Right cardiac atrium (tissue), 5 donors: ENCODE data around the gene SFXN5. TPM values are rescaled to one million over a fixed set of nuclear protein-coding genes. Genes with fewer than 3 reads are reported as not detected.

Experiments used
- ATAC-seq, 2 donors: fragments of 200-7000 bp; cut with Tn5 transposase; one replicate each; pipeline versions ENCODE4 v1.8.0 to v1.9.1; 2020; ENCODE audit warnings: moderate library complexity in 2 of 2, mild to moderate bottlenecking in 1 of 2
- DNase-seq, 3 donors: peaks; one replicate each; pipeline ENCODE4 v3.0.0-alpha.2; 2020
- H3K27ac ChIP-seq: one replicate; pipeline ENCODE4 v1.5.1; 2013; ENCODE audit warnings: mild to moderate bottlenecking, low read length, control low read depth, moderate library complexity
- H3K27me3 ChIP-seq: one replicate; pipeline ENCODE4 v1.6.1; 2013; ENCODE audit not compliant: control insufficient read depth, insufficient read depth
- H3K4me1 ChIP-seq: one replicate; pipeline ENCODE4 v1.6.1; 2013; ENCODE audit warnings: low read length; ENCODE audit not compliant: control insufficient read depth, insufficient read depth
- H3K4me3 ChIP-seq: one replicate; pipeline ENCODE4 v1.5.1; 2013; ENCODE audit warnings: low read length, control low read depth
- H3K9me3 ChIP-seq: one replicate; pipeline ENCODE4 v1.6.1; 2013; ENCODE audit warnings: low read length; ENCODE audit not compliant: control insufficient read depth
- WGBS: extraction: QIAGEN DNeasy Blood & Tissue Kit; methylation state at CpG from one replicate; pipeline ENCODE4 v1.1.7; 2013; 5-methylcytosine and 5-hydroxymethylcytosine counted together
- intact Hi-C, 4 donors: fragments of 100-400 bp; cut with DNase I; formaldehyde crosslinking; loops; one replicate each; pipeline versions ENCODE4 v1.11.0 to v1.14.0; 2022 to 2023
- polyA plus RNA-seq: library from polyadenylated mRNA; stranded (reverse); fragments of 200-250 nt; gene quantifications from one replicate; pipeline ENCODE4 v1.2.3, GENCODE V29; 2013
- total RNA-seq, 4 donors: library from RNA; stranded (reverse); fragmentation: NEBNext Ultra II Directional; extraction: Animal tissue kit (Norgen Biotek cat#: 25700); gene quantifications; one replicate each; pipeline ENCODE4 v1.2.1, GENCODE V29; 2021
- donor health status: healthy with polysubstance abuse.
- donor health status: DM: no; HTN: yes; CAD: no.
- donor health status: DM: no; HTN: no; CAD: no.
- donor health status: DM: no; HTN: yes; CAD: no; lungs with severe emphysema.
- donor health status: DM: yes; HTN: yes; CAD: no.

Gene SFXN5
- total and polyA plus RNA-seq, 5 donors, result 7.6 to 12.1 (median 10.6) TPM

DNA sequence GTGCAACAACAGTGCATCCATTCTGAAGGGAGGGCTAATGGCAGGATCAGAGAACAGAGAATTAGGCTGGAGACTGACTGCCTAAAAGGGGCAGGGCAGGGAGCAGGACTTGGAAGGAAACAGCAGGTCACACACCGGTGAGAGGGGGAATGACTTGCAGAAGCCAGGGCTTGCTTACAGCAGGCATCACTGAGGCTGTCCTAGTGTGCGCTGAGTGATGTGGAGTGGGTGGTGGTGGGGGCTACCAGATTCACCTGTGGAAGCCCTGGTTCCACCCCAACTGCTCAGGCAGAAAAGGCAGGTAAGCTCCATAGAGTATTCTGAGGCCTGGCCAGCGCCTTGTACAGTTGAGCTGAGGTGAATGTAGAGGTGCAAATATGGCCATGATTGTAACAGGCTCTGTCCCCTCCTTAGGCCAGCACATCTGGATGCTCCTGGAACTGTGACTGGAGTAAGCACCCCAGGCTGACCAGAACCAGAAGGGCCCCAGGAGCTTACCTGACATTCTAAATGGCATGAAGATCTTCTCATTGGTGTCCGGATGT, 49.4 kb downstream of the SFXN5 start:
- no peak for DNase-seq

DNA sequence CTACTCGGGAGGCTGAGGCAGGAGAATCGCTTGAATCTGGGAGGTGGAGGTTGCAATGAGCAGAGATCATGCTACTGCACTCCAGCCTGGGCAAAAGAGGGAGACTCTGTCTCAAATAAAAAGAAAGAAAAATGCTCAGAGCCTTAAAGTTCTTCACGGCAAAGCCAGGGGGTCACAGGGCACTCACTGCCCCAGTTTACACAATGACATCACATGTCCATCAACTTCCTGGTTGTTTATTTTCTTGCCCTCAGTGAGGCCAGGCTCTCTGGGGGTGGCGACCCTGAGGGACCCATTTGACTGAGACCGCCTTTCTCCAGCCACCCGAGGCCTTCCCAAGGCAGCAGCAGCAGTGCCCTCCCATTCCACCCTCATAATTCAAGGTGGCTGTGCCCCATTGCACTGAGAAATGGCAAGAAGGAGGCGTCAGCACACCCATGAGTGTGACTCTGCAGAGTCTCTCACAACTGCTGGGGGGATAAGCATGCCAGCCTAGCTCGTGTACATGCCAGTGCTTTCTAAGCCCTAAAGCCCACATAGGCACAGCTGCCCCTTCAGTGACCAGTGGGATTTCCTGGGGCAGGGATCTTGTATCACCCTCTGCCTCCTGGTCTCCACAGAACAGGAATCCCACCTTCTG, 50.0 kb downstream of the SFXN5 start:
- ATAC-seq (no peak), DNase-seq (peak in 1 of 3 donors; percentile 14)
- Histone ChIP-seq H3K9me3 (no peaks in the 10 kb centered on the region), H3K27ac (no peak overlapping the region), H3K4me3 (no peak overlapping the region), H3K27me3 (no peaks in the 10 kb centered on the region), H3K4me1 (no peaks in the 10 kb centered on the region)
- 84% methylated on average over 8 of the region's 8 CpGs for WGBS
- intact Hi-C loops, result no loop called here

More for the DNA sequence above, 49.4 kb downstream of the SFXN5 start:
- Histone ChIP-seq H3K27me3 (no peaks in the 10 kb centered on the region), H3K4me1 (no peaks in the 10 kb centered on the region), H3K27ac (no peak overlapping the region), H3K4me3 (no peak overlapping the region), H3K9me3 (no peaks in the 10 kb centered on the region)
- intact Hi-C loops, result no loop called here
- WGBS, result 93% methylated on average over 4 of the region's 4 CpGs
- no peak for ATAC-seq

DNA sequence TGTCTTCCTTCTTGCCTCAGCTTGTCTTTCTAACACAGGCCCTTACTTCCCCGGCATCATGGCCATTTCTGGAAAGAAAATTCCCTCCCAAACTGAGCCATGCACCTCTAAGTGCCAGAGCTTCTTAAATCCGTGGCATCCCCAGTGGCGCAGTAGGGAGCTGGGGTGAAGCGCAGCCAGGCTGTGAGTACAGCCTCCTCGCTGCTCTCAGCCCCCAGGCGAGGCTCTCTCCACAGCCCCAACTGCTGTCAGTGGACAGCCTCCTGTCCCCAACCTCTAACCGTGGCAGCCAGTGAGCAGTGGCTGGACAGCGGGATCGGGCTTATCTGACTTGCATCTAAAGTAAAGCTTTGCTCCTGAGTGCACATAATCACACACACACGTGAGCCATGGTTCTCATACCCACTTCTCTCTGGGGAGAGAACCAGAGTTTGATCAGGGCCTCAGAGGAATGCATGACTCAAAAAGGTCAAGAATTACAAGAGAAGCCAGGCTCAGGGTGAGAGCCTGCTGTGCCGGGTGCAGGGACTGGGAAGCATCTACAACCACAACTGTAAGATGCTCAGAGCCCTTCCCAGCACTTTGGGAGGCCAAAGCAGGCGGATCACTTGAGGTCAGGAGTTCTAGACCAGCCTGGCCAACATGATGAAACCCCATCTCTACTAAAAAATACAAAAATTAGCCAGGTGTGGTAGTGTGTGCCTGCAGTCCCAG, 50.7 kb downstream of the SFXN5 start:
- no peak for ATAC-seq
- Histone ChIP-seq H3K27me3 (no peaks in the 10 kb centered on the region), H3K4me1 (no peaks in the 10 kb centered on the region), H3K27ac (no peak overlapping the region), H3K9me3 (no peaks in the 10 kb centered on the region), H3K4me3 (no peak overlapping the region)
- 87% methylated on average over 12 of the region's 12 CpGs for WGBS
- intact Hi-C loops, result no loop called here
- no peak for DNase-seq

DNA sequence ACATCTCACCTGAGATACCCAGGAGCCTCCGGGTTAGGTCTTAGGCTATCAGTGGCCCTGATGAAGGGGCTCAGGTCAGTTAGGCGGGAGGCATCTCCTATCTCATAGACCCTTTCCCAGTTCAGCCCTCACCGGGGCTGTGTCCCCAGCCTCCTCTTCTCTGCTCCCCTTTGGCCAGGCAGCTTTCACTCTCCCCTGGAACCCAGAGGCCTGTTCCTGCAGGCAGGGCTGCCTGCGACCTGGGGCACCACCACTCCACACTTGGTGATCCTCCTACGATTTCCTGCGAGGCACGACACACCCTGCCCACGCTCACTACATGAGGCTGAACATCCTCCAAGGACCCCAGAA, 51.2 kb downstream of the SFXN5 start:
- 87% methylated on average over 8 of the region's 8 CpGs for WGBS
- Histone ChIP-seq H3K4me3 (no peak overlapping the region), H3K27me3 (no peaks in the 10 kb centered on the region), H3K4me1 (no peaks in the 10 kb centered on the region), H3K27ac (no peak overlapping the region), H3K9me3 (no peaks in the 10 kb centered on the region)
- intact Hi-C loops, result no loop called here
- DNase-seq, result peak in 1 of 3 donors; percentile 20
- no peak for ATAC-seq

DNA sequence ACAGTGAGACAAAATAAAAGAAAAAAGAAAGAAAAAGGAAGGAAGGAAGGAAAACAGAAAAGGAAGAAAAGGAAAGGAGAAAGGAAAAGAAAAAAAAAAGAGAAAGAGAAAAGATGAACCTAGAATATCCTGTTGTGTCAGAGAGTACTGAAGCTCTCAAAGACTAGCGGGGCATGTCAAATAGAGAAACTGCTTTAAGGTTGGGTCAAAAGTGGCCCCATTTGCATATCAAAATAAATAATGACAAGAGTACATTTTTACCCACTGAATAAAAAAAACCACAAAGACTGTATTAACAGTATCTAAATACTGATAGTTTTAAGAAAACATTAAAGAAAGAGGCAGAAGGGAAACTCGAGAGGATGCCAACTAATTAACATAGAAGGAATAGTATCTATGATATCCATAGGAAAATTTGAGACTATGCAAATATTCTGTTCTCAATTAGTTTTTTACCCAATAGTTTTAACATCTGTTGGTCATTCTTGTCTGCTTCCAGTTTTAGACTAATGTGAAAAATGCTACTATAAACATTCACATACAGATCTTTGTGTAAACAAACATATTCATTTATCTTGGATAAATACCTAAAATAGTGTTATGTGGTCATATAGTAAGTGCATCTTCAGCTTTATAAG, 53.2 kb downstream of the SFXN5 start:
- no peaks in the 10 kb centered on the region for H3K27me3 ChIP-seq
- DNase-seq (no peak), ATAC-seq (no peak)
- no peak overlapping the region for H3K4me3 ChIP-seq
- no peaks in the 10 kb centered on the region for H3K9me3 ChIP-seq
- 89% methylated on average over 2 of the region's 2 CpGs for WGBS
- intact Hi-C loops, result no loop called here
- no peaks in the 10 kb centered on the region for H3K4me1 ChIP-seq
- no peak overlapping the region for H3K27ac ChIP-seq

DNA sequence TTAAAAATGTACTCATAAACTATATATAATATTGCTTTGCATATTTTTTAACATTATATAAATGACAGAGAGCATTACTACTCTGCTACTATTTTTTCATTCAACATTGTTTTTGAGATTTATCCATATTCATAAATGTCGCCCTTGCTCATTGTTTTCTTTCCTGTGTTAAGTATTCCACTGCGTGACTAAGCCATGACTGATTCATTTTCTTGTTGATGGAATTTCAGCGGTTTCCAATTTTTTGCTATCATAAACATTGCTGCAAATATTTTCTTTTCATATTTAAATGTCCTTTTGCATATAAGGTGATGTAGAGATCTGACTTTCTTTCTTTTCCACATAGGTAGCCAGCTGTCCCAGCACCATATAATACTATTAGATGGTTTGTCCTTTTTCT, 57.6 kb downstream of the SFXN5 start:
- no peaks in the 10 kb centered on the region for H3K9me3 ChIP-seq
- no peak for DNase-seq
- 88% methylated on average over 3 of the region's 3 CpGs for WGBS
- no peaks in the 10 kb centered on the region for H3K4me1 ChIP-seq
- H3K4me3 ChIP-seq, result no peak overlapping the region
- no peak overlapping the region for H3K27ac ChIP-seq
- intact Hi-C loops, result no loop called here
- no peak for ATAC-seq
- no peaks in the 10 kb centered on the region for H3K27me3 ChIP-seq

DNA sequence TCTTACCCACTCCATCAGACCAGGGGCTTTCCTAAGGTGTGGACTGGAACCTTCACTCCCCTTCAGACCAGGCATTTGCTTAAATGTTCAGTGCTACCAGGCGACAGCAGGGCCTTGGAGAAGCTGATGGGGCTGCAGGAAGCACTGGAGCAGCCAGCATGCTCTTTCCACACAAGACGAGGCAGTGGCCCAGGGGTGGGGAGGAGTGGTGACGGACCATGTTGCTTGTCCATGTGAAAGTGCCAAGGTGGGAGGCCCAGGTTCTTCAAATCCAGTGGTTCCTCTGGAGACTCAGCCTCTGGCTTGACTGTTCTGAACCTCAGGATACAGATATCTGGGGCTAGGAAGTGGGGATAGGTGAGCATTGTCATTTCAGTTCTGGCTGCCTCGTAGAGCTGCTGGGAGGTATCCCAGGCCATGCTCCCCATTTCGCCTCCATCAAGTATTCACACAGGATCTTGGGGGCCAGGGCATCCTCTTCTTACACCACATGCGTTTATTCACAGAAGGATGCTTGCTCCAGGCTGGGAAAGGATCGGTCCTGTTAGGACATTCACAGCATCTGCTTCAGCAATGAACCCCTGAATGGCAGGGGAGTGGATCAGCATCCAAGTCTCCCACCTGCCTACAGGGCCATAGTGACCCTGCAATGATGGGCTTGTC, 62.2 kb downstream of the SFXN5 start:
- Histone ChIP-seq H3K4me3 (no peak overlapping the region), H3K9me3 (no peaks in the 10 kb centered on the region), H3K4me1 (no peaks in the 10 kb centered on the region), H3K27ac (no peak overlapping the region), H3K27me3 (no peaks in the 10 kb centered on the region)
- ATAC-seq, result no peak
- WGBS, result 97% methylated on average over 7 of the region's 7 CpGs
- DNase-seq, result no peak
- intact Hi-C loops, result no loop called here

DNA sequence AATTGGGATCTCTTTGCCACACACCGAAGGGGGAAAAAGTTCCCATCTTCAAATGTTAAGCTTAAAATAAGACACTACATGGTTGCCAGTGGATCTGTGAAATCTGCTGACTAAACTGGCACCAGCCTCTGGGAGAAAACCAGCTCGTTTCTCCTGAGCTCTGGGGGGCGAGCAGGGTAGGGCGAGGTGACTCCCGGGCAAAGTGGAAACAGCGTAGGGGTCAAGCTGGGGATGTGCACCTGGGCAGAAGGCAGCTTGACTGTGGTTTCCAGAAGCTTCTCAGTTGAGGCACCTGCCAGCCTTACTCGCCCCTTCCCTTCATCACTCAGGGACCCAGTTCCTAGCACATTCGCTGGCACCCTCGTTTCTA, 62.8 kb downstream of the SFXN5 start:
- H3K9me3 ChIP-seq, result no peaks in the 10 kb centered on the region
- H3K4me1 ChIP-seq, result no peaks in the 10 kb centered on the region
- WGBS, result 92% methylated on average over 9 of the region's 9 CpGs

DNA sequence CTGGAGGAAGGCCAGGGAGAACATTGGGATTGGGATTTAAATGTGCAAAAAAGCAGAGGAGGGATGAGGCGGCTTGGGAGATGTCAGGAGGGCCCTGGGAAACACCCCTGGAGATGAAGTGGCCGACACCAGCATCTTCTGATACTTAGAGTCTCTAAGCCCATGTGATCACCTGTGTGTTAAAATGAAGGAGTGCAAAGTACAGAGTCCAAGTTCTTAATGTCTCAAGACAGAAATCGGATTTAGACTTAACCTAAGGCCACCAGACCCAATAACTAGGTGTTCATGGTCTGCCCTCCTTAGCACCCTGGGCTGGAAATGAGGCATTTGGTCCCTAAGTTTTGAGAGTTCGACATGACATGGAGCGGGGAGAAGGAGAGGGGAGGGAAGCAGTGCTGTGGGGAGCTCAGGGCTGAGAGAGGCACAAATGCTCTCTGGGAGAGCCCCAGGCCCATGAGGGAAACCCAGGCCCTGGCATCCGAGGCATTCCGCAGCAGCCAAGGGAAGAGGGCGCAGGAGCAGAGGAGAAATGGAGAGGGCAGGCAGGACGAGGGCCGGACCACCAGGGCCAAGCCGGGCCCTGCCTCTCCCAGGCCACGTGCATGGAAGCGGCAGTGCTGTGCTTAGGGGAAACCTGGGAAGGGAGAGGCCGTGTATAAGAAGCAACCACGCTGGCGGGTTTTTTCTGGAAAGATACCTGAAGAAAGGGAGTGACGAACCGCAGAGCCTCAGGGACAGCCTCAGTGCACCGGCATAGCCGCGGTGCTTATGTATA, 63.3 kb downstream of the SFXN5 start:
- H3K27me3 ChIP-seq, result no peaks in the 10 kb centered on the region
- no peak for DNase-seq

More for the DNA sequence above, 62.8 kb downstream of the SFXN5 start:
- intact Hi-C loops, result no loop called here
- DNase-seq, result no peak
- no peak overlapping the region for H3K27ac ChIP-seq
- ATAC-seq, result no peak
- no peak overlapping the region for H3K4me3 ChIP-seq
- no peaks in the 10 kb centered on the region for H3K27me3 ChIP-seq

DNA sequence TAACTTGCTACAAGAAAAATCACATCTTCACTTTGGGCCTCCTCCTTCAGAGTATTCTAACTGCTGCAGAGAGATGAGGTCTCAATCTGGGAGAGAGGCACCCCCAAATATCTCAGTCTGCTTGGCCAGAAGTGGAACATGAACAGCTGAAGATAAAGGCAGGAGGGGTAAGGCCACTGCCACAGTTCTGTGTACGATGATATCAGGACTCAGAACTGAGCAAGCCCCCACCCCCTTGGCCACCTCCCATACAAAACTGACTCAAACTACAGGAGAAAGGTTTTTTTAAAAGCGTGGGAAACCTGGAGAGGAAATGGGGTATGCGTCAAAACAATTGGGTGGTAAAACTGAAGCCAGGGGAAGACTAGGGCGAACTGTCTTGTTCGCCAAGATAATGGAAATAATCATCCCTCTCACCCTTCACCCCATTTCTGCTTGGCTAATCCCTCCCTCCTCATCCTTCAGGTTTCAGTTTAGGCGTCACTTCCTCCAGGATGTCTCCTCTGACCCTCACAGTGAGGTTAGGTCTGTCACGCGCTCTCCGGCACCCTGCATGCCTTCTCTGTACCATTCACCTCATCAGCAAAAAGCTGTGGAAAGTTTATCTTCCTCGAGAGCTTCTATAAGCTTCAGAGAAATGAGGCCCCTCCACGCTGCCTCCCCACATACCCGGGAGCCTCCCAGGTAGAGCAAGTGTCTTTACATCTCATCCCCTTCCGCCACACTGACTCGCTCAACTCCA, 64.4 kb downstream of the SFXN5 start:
- 76% methylated on average over 14 of the region's 14 CpGs for WGBS
- H3K9me3 ChIP-seq, result no peaks in the 10 kb centered on the region
- peak in 1 of 2 donors; percentile 67 for ATAC-seq
- DNase-seq, result no peak
- H3K27ac ChIP-seq, result no peak overlapping the region
- H3K4me3 ChIP-seq, result no peak overlapping the region
- intact Hi-C loops, result no loop called here
- no peaks in the 10 kb centered on the region for H3K27me3 ChIP-seq
- no peaks in the 10 kb centered on the region for H3K4me1 ChIP-seq

More for the DNA sequence above, 63.3 kb downstream of the SFXN5 start:
- H3K4me3 ChIP-seq, result no peak overlapping the region
- no peaks in the 10 kb centered on the region for H3K4me1 ChIP-seq
- no peak overlapping the region for H3K27ac ChIP-seq
- 96% methylated on average over 21 of the region's 21 CpGs for WGBS
- ATAC-seq, result no peak
- H3K9me3 ChIP-seq, result no peaks in the 10 kb centered on the region
- intact Hi-C loops, result no loop called here
